ENCODE data around the gene STATH.

DNA sequence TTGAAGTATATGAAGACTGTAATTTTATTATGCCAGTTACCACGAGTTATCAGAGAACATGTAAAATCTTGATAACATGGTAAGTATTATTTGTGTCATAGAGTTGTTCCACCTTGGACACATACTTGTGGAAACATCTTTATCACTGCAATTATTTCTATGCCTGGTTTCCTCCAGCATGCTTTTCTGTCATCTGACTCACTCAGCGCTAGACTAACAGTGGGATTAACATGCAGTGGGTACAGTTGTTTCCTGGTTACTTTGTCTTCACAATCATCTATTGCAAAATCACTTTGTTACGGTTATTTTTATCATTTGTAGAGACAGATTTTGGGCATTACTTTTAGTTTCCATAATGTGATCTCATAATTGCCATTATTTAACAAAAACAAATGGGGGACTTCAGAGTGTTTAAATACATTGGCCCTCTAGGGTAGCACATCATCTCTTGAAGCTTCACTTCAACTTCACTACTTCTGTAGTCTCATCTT is at the start of gene STATH:
- TF ChIP-seq, protein P1, sequence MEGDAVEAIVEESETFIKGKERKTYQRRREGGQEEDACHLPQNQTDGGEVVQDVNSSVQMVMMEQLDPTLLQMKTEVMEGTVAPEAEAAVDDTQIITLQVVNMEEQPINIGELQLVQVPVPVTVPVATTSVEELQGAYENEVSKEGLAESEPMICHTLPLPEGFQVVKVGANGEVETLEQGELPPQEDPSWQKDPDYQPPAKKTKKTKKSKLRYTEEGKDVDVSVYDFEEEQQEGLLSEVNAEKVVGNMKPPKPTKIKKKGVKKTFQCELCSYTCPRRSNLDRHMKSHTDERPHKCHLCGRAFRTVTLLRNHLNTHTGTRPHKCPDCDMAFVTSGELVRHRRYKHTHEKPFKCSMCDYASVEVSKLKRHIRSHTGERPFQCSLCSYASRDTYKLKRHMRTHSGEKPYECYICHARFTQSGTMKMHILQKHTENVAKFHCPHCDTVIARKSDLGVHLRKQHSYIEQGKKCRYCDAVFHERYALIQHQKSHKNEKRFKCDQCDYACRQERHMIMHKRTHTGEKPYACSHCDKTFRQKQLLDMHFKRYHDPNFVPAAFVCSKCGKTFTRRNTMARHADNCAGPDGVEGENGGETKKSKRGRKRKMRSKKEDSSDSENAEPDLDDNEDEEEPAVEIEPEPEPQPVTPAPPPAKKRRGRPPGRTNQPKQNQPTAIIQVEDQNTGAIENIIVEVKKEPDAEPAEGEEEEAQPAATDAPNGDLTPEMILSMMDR (conservative IDR thresholded peaks at IDR 0.05 in 1 of 2, IDR thresholded peaks at IDR 0.05 in 1 of 2; ENCODE audit: extremely low read depth in 1 of 2, insufficient read depth in 1 of 2, low read depth in 1 of 2, low read length in 2 of 2), result no peak
- TF ChIP-seq EZH2 (IDR thresholded peaks at IDR 0.05; ENCODE audit: borderline replicate concordance, low read length), result no peak

Data from mammary epithelial cell (primary cell).